ENCODE results near the gene INHBC.

INHBC gene

GRCh38 chr12:57470286-57470969 is 35.8 kb downstream of the INHBC start:
- no peak for DNase-seq

- DNase-seq: no peak
These were observed 36.5 kb downstream of the INHBC start for GRCh38 chr12:57470970-57471656.

GRCh38 chr12:57471661-57472060 is 37.1 kb downstream of the INHBC start:
- no peak for DNase-seq

GRCh38 chr12:57472391-57472790 is 37.8 kb downstream of the INHBC start:
- DNase-seq: no peak

- DNase-seq: no peak
These were observed 38.8 kb downstream of the INHBC start for GRCh38 chr12:57473392-57473791.

- DNase-seq: no peak
These were observed 39.3 kb downstream of the INHBC start for GRCh38 chr12:57473886-57474285.

GRCh38 chr12:57474430-57474829 is 39.8 kb downstream of the INHBC start:
- no peak for DNase-seq

- DNase-seq: peak; percentile 34
These were observed 40.3 kb downstream of the INHBC start for GRCh38 chr12:57474862-57475261.

GRCh38 chr12:57475271-57476161 is 40.9 kb downstream of the INHBC start:
- peak; percentile 75 for DNase-seq

GRCh38 chr12:57476162-57476992 is 41.8 kb downstream of the INHBC start:
- DNase-seq: peak; percentile 75

GRCh38 chr12:57476993-57477709 is 42.6 kb downstream of the INHBC start:
- no peak for DNase-seq

GRCh38 chr12:57477710-57478681 is 43.4 kb downstream of the INHBC start:
- no peak for DNase-seq

- no peak for DNase-seq
These were observed 44.4 kb downstream of the INHBC start for GRCh38 chr12:57479043-57479375.

GRCh38 chr12:57479376-57480115 is 45.0 kb downstream of the INHBC start, which contains the start of gene ARHGAP9:
Gene ARHGAP9, minus strand, starts transcription at chr12:57479866. Its CDS starts 460 bp downstream, at chr12:57479406.
- no peak for DNase-seq

GRCh38 chr12:57481671-57482070 is 47.1 kb downstream of the INHBC start:
- no peak for DNase-seq

- DNase-seq: no peak
These were observed 48.9 kb downstream of the INHBC start for GRCh38 chr12:57483466-57483865.

- DNase-seq: no peak
These were observed 51.1 kb downstream of the INHBC start for GRCh38 chr12:57485695-57486094.

- DNase-seq: peak; percentile 75
These were observed 52.5 kb downstream of the INHBC start for GRCh38 chr12:57487055-57487596.

- DNase-seq: peak; percentile 100
These were observed 53.2 kb downstream of the INHBC start, which contains the start of gene MARS1 for GRCh38 chr12:57487597-57488401. Gene MARS1, plus strand, starts transcription at chr12:57488068. Its CDS starts 23 bp downstream, at chr12:57488091.

All from DMS53 (cell line).